ENCODE measurements around the gene KYNU. TPM values are rescaled to one million over a fixed set of nuclear protein-coding genes. Genes with fewer than 3 reads are reported as not detected.

KYNU gene
- total and polyA plus RNA-seq, 9 of the 15 experiments (the other 6 are each of a cell fraction or from before 2014, with no cell fraction given): 2.6 to 11.6 (median 7.2) TPM

DNA sequence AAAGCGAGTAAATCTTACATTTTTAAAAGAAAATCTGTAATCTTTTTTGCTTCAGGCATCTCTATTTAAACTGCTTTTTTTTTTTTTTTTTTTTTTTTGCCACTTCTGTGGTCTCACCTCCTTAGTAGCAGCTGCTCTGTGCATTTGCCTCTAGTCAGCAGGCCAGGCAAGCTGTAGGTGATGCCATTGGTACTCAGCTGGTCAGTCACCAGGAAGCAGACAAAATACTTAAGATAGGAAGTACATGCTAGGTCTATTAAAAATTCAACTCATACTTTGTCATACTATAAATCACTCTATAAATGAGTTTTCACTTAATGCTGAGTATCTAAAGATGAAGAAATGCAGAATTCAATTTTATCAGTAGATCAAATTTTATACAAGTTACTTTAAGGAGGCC lies 83.7 kb downstream of the KYNU start (continued):
- no peak for TF ChIP-seq CHAMP1 (IDR thresholded peaks at IDR 0.05)
- no peak for TF ChIP-seq ZNF253 (CRISPR knock-in tag; conservative IDR thresholded peaks at IDR 0.05)
- TF ChIP-seq HEY1 (CRISPR knock-in tag; IDR thresholded peaks at IDR 0.05; ENCODE audit: borderline replicate concordance): no peak
- TF ChIP-seq NCOA6 (IDR thresholded peaks at IDR 0.05): no peak
- no peak for TF ChIP-seq JUNB (CRISPR knock-in tag; conservative IDR thresholded peaks at IDR 0.05)
- TF ChIP-seq, protein P1, sequence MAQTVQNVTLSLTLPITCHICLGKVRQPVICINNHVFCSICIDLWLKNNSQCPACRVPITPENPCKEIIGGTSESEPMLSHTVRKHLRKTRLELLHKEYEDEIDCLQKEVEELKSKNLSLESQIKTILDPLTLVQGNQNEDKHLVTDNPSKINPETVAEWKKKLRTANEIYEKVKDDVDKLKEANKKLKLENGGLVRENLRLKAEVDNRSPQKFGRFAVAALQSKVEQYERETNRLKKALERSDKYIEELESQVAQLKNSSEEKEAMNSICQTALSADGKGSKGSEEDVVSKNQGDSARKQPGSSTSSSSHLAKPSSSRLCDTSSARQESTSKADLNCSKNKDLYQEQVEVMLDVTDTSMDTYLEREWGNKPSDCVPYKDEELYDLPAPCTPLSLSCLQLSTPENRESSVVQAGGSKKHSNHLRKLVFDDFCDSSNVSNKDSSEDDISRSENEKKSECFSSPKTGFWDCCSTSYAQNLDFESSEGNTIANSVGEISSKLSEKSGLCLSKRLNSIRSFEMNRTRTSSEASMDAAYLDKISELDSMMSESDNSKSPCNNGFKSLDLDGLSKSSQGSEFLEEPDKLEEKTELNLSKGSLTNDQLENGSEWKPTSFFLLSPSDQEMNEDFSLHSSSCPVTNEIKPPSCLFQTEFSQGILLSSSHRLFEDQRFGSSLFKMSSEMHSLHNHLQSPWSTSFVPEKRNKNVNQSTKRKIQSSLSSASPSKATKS (CRISPR knock-in tag; IDR thresholded peaks at IDR 0.05): no peak

- POLR2A ChIA-PET: no interaction called here
- no peaks in the 10 kb centered on the region for H3K9me1 ChIP-seq (ENCODE audit: control insufficient read depth, insufficient read depth, low read length)
- H3K27ac ChIP-seq (ENCODE audit: extremely low read depth, low read depth, low read length): no peak overlapping the region
- H3K4me2 ChIP-seq (ENCODE audit: insufficient read depth, low read length): no peak overlapping the region
- in situ Hi-C loops (cut with MboI): no loop called here
- BruUV-seq (replicated peaks): no TSS peak
- CTCF ChIA-PET (ENCODE audit: low intra/inter-chr PET ratio): no interaction called here
- H3K36me3 ChIP-seq (ENCODE audit: control insufficient read depth, insufficient read depth, low read length): no peaks in the 10 kb centered on the region
- no peak for DNase-seq (ENCODE audit: extremely low read depth in 1 of 4, low spot score in 3 of 4)
- H3K79me2 ChIP-seq (ENCODE audit: control insufficient read depth, insufficient read depth, low read length): no peaks in the 10 kb centered on the region; the same call in 2 of the 3 replicates
- intact Hi-C loops (cut with micrococcal nuclease): no loop called here
- H3K4me3 ChIP-seq: no peak overlapping the region
- no peaks in the 10 kb centered on the region for H3K27me3 ChIP-seq (ENCODE audit: control insufficient read depth in 2 of 2, insufficient read depth in 2 of 2, low read length in 2 of 2)
- WGBS (ENCODE audit: insufficient coverage, low coverage, missing lambda C conversion rate): 27% methylated on average over 1 of the region's 1 CpG
- H3K9ac ChIP-seq (ENCODE audit: insufficient read depth in 1 of 2, low read depth in 2 of 2, low read length in 2 of 2): no peak overlapping the region
- H4K20me1 ChIP-seq (replicated peaks; ENCODE audit: control insufficient read depth, insufficient read depth, low read length): no peaks in the 10 kb centered on the region
- no peak for FAIRE-seq
- ATAC-seq: no peak
- H3K4me1 ChIP-seq (replicated peaks in 1 of 2; ENCODE audit: control insufficient read depth in 2 of 2, insufficient read depth in 2 of 2, low read length in 2 of 2): no peaks in the 10 kb centered on the region
- H3K9me3 ChIP-seq (replicated peaks; ENCODE audit: control insufficient read depth, insufficient read depth, low read depth, low read length): peaks cover 2% of the 10 kb centered on the region; the same call in 1 of the 2 replicates
- H2AFZ ChIP-seq (ENCODE audit: low read depth, low read length): no peak overlapping the region
- no peak for TF ChIP-seq MCM2 (IDR thresholded peaks at IDR 0.05; ENCODE audit: low read depth)
- no peak for TF ChIP-seq NFIC (IDR thresholded peaks at IDR 0.05)
Measured at GRCh38 chr2:142965443-142965842, 88.0 kb downstream of the KYNU start.

All from K562 (cell line).